NCI-H2171 (cell line): ENCODE measurements around the gene LEKR1.
"Not testable (repeated sequence)": the region's sequence is repeated elsewhere in the genome, so short reads cannot be mapped to it uniquely, and the experiment has no call there.

Experiments used
- DNase-seq: peaks from one replicate; lab custom pipeline; 2025; lab: John Stamatoyannopoulos, UW

Gene LEKR1

DNA sequence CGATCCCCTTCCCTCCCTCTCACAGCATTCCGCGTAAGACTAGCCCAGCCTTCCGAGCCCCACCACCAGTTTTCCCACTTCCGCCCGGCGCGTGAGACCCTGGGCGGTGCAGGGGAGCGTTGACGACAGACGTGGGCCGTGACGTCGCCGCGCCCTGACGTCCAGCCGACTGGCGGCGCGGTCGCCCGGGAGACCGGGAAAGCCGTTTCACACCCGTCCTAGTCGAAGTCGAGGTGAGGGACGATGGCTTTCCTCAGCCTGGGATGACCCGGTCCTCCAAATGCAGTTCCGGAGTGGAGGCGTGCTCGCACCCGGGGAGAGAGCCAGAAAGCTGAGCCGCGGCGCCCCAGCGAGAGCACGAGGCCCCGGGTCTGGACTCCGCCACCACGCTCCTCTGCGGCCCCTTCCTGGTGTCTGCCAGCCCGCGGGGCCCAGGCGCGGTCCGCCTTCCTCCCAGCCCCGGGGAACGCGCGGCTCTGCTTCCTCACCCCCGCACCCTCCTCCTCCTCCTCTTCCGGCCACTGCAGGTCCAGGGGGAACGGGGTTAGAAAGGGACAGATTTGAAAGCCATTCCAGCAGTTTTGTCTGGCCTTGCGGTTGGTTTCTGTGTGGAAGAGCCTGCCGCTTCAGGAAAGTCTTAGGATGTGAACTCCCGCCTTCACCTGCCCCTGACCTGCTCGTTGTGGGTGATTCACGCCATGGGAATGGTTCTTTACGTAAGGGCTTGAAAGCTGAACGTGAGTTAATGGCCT is at the start of gene LEKR1:
Gene LEKR1 (plus strand): TSS at position 210 of the 752 bp plus-strand sequence. CDS start 2,977 bp downstream, outside the sequence.
- DNase-seq: peak; percentile 74

GRCh38 chr3:156776871-156777270 is 49.3 kb upstream of the LEKR1 start:
- no peak for DNase-seq

GRCh38 chr3:156781310-156782230 is 44.6 kb upstream of the LEKR1 start:
- DNase-seq: no peak

DNA sequence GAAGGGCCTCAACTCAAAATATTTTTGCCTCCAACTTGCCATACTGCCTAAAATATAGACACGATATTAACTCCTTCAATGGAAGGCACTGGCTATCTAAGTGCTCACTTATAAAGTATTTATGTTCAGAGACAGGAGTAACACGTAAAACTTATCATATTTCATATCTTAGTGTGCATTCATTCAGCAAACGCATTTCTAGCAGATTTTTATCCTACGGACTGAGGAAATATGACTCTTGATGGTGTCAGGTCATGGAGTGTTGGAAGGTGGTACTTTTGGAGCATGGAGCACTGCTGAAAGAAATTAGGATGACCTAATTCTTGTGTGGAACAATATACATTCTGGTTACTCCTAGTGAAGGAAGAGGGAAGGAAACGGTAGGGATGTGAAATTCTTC is 43.8 kb upstream of the LEKR1 start:
- DNase-seq: no peak

GRCh38 chr3:156782921-156783320 is 43.2 kb upstream of the LEKR1 start:
- DNase-seq: no peak

GRCh38 chr3:156787001-156787400 is 39.2 kb upstream of the LEKR1 start:
- no peak for DNase-seq

DNA sequence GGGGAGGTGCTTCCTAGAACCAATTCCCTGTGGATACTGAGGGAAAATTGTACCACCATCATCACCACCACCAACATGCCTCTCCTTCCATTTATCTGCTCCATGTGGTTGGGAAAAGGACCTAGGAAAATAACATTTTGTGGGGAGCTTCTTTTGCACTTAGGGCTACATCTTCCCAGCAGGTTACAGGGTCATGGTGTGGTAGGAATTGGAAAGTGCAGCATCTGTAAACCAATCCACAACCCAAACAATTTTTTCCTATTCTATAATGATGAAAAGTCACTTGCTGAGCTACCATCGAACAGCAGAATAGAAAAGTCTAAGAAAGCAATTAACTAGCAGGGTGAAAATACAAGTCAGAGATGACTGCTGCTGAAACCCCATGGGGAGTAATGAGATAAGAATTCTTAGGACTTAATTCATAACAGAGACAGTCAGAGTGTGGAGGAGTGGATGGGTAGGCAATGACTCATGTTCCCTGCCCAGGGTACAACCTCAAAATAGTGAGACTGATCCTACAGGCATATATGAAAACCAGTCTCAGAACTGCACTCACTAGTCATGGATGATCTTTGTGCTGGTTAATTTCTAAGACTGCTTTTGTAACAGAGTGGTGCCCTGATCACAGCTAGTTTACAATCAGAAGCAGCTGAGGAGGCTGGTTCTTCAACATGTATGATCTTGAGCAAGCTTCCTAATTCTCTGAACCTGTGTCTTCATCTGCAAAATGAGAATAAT is 38.1 kb upstream of the LEKR1 start:
- DNase-seq: no peak

DNA sequence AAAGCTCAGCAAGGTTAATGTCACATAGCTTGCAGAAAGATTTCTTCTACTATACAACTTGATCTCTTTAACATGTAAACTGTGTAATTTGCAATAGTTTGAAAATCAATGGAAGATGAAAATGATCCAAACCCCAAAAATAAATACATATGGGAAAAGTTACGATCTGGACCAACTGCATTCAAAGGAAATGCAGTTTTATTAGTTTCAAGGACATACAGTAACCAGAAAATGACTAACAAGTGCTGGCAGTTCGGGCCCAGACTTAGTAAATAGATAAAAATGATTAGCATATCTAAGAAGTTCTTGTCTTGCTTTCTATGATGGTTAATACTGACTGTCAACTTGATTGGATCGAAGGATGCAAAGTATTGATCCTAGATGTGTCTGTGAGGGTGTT is 37.3 kb upstream of the LEKR1 start:
- DNase-seq: no peak

DNA sequence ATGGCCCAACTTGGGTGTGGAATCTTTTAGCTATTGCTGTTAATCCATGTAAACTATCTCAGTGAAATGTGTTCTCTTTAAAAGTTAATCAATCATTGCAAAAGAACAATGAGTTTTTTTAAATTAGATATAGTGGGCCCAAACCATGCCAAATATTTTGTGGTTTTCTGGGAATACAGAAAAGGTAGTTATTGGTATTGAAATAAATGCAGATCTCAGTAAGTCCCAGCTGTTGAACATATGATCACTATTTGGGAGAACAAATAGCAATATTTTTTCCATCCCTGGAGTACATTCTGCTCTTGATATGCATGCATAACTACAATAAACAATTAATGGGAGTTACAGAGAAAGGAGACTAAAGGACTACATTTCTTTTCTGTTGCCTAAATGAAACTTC is 36.0 kb upstream of the LEKR1 start:
- no peak for DNase-seq

GRCh38 chr3:156792114-156792513 is 34.0 kb upstream of the LEKR1 start:
- DNase-seq: no peak

DNA sequence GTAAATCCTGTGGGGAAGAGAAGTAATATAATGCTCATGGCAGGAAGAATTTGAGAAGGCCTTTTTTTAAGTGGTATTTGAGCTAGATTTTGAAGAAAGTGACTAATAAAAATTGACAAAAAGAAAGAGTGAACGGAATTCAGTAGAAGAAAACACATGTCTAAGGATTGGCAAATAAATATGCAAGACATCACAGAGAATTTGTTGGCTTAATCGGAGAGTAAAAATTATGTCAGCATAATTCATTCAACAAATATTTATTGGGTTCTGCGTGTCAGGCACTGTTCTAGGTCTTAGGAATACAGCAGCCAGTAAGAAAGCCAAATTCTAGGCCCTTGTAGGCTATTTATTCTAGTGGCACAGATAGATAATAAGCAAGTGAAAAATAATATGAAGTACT is 33.6 kb upstream of the LEKR1 start:
- DNase-seq: no peak

DNA sequence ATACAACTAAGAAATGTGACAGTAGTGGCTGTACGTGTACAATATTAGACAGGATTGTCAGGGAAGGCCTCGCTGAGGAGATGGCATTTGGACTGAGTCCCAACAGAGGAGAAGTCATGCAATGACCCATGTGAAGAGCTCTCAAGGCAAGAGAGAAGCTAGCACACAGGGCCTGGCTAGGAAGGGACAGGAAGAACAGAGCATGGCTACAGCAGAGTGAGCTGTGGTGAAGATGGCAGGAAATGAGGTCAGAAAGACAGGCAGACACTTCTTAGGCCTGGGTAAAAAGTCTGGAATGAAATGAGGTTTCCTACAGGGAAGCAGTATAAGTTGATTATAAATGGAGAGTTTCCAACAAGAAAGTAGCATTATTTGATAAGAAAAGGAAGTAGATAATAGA is 33.2 kb upstream of the LEKR1 start:
- no peak for DNase-seq

DNA sequence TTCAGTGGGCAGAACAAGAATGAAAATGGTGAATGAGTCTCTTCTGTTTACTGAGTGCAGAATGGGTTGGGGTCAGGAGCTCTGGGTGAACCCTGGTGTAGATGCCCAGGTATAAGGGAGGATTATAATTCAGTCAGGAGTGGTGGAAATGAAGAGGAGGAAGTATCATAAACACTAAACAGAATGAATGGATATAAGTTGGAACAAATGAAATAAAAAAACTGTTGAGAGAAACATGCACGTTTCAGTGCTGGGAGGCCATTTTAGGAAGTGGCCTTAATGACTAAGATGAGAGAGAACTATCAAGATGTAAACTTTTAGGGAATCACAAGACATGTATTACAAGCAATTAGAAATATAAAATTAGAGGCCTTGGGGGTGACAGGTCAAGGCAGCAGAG is 32.8 kb upstream of the LEKR1 start:
- DNase-seq: no peak

DNA sequence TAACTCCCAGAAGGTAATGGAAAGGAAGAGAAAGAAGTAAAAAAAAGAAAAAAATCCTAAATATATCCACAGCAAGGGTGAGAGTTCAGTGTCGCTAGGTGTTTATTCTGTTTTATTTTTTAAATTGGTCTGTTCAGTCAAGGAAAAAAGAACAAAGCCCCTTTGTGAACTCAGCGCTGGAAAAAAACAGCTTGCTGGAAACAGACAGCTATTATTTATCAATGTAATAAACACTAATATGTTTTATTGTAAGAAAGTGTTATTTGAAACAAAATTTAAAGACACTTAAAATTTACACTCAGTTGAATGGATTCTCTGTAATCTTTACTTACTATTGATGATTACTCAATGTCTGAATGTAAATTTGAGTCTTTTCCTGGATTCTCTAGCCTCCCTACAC is 32.3 kb upstream of the LEKR1 start:
- DNase-seq: no peak

DNA sequence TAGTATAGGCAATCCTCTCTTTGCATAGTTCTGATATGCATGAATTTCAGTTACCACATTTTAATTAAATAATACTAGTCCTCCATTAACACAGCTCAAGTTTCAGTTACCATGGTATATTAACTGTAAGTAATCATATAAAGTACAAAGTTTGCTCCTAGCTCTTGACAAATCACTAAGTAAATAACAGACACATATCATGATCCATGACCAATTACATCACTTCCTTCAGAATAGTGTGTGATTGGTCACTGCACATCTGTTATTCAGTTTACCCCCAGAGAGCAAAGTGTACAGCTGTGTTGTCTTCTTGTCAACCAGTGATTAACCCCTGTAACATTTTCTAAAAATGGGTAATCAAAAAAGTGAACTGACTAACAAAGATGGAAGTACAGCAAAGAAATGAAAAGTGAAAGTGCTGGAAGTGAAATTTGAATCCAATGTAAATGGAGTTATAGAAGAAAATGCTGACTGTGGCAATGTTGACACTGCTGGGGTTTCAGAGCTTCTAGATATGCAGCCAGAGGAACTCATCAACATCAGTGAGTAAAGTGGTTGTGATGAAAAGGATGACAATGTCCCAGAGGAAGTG is 30.2 kb upstream of the LEKR1 start:
- no peak for DNase-seq

- DNase-seq: no peak
Measured at GRCh38 chr3:156797368-156797767, 28.8 kb upstream of the LEKR1 start.

DNA sequence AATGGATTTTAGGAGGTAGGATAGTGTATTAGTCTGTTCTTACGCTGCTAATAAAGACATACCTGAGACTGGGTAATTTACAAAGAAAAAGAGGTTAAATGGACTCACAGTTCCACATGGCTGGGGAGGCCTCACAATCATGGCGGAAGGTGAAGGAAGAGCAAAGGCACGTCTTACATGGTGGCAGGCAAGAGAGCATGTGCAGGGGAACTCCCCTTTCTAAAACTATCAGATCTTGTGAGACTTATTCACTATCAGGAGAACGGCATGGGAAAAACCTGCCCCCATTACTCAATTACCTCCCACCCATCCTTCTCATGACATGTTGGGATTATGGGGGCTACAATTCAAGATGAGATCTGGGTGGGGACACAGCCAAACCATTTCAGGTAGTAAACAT is 25.9 kb upstream of the LEKR1 start:
- not testable (repeated sequence) for DNase-seq

- no peak for DNase-seq
Measured at GRCh38 chr3:156801746-156802145, 24.4 kb upstream of the LEKR1 start.

DNA sequence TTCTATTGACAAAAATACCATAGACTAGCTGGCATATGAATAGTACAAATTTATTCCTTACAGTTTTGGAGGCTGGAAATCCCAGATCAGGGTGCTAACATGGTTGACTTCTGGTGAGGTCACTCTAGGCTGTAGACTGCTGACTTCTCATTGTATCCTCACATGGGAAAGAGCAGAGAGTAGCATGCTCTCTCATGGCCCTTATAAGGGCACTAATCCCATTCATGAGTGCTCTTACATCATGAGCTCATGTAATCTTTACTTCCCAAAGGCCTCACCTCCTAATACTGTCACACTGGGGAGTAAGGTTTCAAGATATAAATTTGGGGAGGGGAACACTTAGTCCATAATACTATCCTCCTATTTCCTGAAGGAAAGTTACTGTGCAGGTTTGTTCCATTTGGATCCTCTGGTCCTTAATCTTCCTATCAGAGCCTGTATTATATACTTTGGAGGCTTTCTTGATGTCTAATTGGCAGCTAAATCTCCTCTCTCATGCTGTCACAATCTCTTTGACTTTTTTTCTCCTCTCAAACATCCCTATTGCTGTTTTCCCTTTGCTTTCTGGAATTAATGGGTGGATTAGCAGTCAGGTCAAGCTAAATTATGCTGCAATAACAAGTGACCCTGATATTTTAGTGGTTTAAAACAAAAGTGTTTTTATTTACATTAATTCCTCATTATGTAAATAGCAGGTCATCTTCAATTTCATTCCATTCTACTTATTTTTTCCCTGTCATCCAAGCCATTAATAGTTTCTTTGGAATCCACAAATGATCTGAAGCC is 23.1 kb upstream of the LEKR1 start:
- no peak for DNase-seq

DNA sequence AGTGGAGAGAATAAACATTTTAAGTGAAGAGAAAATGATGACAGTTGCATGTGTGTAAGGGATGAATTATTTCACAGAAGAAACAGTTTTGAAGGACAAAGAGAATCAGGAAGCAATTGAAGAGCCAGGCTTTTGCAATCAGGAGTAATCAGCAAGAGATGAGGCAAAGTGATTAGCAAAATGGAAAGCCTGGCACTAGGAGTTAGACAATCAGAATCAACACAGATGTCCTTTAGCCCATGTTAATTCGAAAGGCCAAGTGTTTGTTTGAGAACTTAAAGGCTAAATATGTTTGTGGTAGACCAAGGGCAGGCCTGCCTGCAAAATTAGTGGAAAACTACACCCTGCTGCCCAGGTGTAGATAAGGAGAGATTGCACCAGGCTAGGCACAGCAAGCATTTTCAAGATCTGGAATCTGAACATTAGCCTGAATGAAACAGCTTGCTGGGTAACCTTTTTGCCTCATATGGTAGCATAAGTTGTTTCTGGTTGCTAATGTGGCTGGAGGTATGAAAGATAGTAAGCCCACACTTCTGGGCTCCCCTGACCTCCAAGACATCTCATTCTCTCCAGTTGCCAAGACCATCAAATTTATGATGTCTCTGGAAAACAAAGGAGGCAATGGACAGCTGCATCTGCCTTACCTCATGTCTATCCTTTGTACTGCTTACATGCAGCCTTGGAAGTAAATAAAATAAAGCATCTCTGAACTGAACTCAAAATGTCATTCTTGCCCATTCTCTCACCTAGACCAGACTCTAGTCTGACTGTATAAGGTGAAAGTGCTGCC is 22.0 kb upstream of the LEKR1 start:
- DNase-seq: no peak

GRCh38 chr3:156806698-156807097 is 19.5 kb upstream of the LEKR1 start:
- DNase-seq: no peak
